ENCODE data around the gene FA2H. TPM values are rescaled to one million over a fixed set of nuclear protein-coding genes. Genes with fewer than 3 reads are reported as not detected.

Gene FA2H
- total and polyA plus RNA-seq, 2 of the 13 experiments (the other 11 are each of a cell fraction or from before 2014, with no cell fraction given), result 0.20 TPM; not detected in 1

GRCh38 chr16:74700438-74701225 lies 74.0 kb downstream of the FA2H start, which contains the start of gene MLKL (continued):
- TF ChIP-seq FOXP1 (IDR thresholded peaks at IDR 0.05), result no peak
- TF ChIP-seq FOXP1 (CRISPR knock-in tag; IDR thresholded peaks at IDR 0.05), result no peak; the same call in 1 of the 2 replicates
- 0 out of 2 replicates have a peak, but pooled peaks have one; percentile 21 for TF ChIP-seq ZNF576 (CRISPR knock-in tag; IDR thresholded peaks at IDR 0.05)
- TF ChIP-seq IKZF4 (CRISPR knock-in tag; IDR thresholded peaks at IDR 0.05; ENCODE audit: borderline replicate concordance, low read depth, not compliant biosample characterization), result no peak
- peak; percentile 72 for TF ChIP-seq DR1 (CRISPR knock-in tag; IDR thresholded peaks at IDR 0.05)
- 0 out of 2 replicates have a peak, but pooled peaks have one; percentile 43 for TF ChIP-seq ZBTB3 (CRISPR knock-in tag; IDR thresholded peaks at IDR 0.05; ENCODE audit: borderline replicate concordance, low read depth)
- 0 out of 2 replicates have a peak, but pooled peaks have one; percentile 27 for TF ChIP-seq JUND (CRISPR knock-in tag; IDR thresholded peaks at IDR 0.05)
- TF ChIP-seq YEATS4 (CRISPR knock-in tag; IDR thresholded peaks at IDR 0.05; ENCODE audit: borderline replicate concordance), result peak; percentile 95
- no peak for TF ChIP-seq ZNF75D (CRISPR knock-in tag; IDR thresholded peaks at IDR 0.05; ENCODE audit: borderline replicate concordance)
- no peak for TF ChIP-seq ATAD3A (CRISPR knock-in tag; IDR thresholded peaks at IDR 0.05)
- TF ChIP-seq ZNF230 (CRISPR knock-in tag; IDR thresholded peaks at IDR 0.05), result peak; percentile 93
- peak; percentile 70; the same call in 1 of the 2 replicates for TF ChIP-seq RNF2 (conservative IDR thresholded peaks at IDR 0.05; ENCODE audit: low read depth)
- 0 out of 2 replicates have a peak, but pooled peaks have one; percentile 89 for TF ChIP-seq CREB3 (CRISPR knock-in tag; IDR thresholded peaks at IDR 0.05)
- TF ChIP-seq, protein P1, sequence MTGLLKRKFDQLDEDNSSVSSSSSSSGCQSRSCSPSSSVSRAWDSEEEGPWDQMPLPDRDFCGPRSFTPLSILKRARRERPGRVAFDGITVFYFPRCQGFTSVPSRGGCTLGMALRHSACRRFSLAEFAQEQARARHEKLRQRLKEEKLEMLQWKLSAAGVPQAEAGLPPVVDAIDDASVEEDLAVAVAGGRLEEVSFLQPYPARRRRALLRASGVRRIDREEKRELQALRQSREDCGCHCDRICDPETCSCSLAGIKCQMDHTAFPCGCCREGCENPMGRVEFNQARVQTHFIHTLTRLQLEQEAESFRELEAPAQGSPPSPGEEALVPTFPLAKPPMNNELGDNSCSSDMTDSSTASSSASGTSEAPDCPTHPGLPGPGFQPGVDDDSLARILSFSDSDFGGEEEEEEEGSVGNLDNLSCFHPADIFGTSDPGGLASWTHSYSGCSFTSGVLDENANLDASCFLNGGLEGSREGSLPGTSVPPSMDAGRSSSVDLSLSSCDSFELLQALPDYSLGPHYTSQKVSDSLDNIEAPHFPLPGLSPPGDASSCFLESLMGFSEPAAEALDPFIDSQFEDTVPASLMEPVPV (CRISPR knock-in tag; IDR thresholded peaks at IDR 0.05), result no peak
- no peak for TF ChIP-seq NCOR1 (IDR thresholded peaks at IDR 0.05; ENCODE audit: borderline replicate concordance, low read length)
- no peak for TF ChIP-seq ZFAT (CRISPR knock-in tag; conservative IDR thresholded peaks at IDR 0.05)
- TF ChIP-seq RAD21 (CRISPR knock-in tag; IDR thresholded peaks at IDR 0.05), result peak; percentile 12; the same call in 1 of the 2 replicates
- peak; percentile 33; the same call in 1 of the 2 replicates for TF ChIP-seq GATAD1 (CRISPR knock-in tag; IDR thresholded peaks at IDR 0.05)
- TF ChIP-seq TERF1 (CRISPR knock-in tag; IDR thresholded peaks at IDR 0.05), result 0 out of 2 replicates have a peak, but pooled peaks have one; percentile 90
- no peak for TF ChIP-seq ZEB1 (IDR thresholded peaks at IDR 0.05; ENCODE audit: insufficient replicate concordance, low read depth)
- TF ChIP-seq ZNF720 (CRISPR knock-in tag; IDR thresholded peaks at IDR 0.05), result no peak
- TF ChIP-seq ZNF33A (CRISPR knock-in tag; IDR thresholded peaks at IDR 0.05; ENCODE audit: borderline replicate concordance), result no peak
- TF ChIP-seq TOPORS (CRISPR knock-in tag; IDR thresholded peaks at IDR 0.05), result peak; percentile 53; the same call in 1 of the 2 replicates
- peak; percentile 72 for TF ChIP-seq POGZ (CRISPR knock-in tag; IDR thresholded peaks at IDR 0.05)
- peak; percentile 73; the same call in 1 of the 2 replicates for TF ChIP-seq ZNF510 (CRISPR knock-in tag; IDR thresholded peaks at IDR 0.05; ENCODE audit: low read depth)
- 0 out of 2 replicates have a peak, but pooled peaks have one; percentile 13 for TF ChIP-seq FOXA3 (CRISPR knock-in tag; IDR thresholded peaks at IDR 0.05)
- 0 out of 2 replicates have a peak, but pooled peaks have one; percentile 59 for TF ChIP-seq RCOR2 (CRISPR knock-in tag; IDR thresholded peaks at IDR 0.05)
